Measurements from ENCODE around the gene OR2A14. TPM values are rescaled to one million over a fixed set of nuclear protein-coding genes. Genes with fewer than 3 reads are reported as not detected.

The OR2A14 gene
- polyA plus RNA-seq, 1 donor (not counting 4 experiments of a cell fraction or from before 2014, with no cell fraction given) = not detected

- Histone ChIP-seq H3K27ac (ENCODE audit: control insufficient read depth, insufficient read depth, low read length) (no peak overlapping the region), H3K27me3 (ENCODE audit: control insufficient read depth, extremely low read depth, insufficient read depth, low read length) (no peaks in the 10 kb centered on the region), H4K20me1 (ENCODE audit: control insufficient read depth, extremely low read depth, insufficient read depth, low read length) (no peaks in the 10 kb centered on the region), H3K79me2 (ENCODE audit: control insufficient read depth, insufficient read depth, low read length) (no peaks in the 10 kb centered on the region), H3K4me1 (ENCODE audit: control insufficient read depth, extremely low read depth, insufficient read depth, low read length) (no peaks in the 10 kb centered on the region), H3K4me2 (ENCODE audit: control insufficient read depth, extremely low read depth, insufficient read depth, low read depth, low read length) (no peak overlapping the region), H3K9me1 (ENCODE audit: control insufficient read depth, extremely low read depth, insufficient read depth, low read length) (no peaks in the 10 kb centered on the region), H2AFZ (ENCODE audit: control insufficient read depth, low read length) (no peak overlapping the region), H3K9me3 (ENCODE audit: control insufficient read depth, low read depth, low read length) (no peaks in the 10 kb centered on the region), H3K9ac (ENCODE audit: control insufficient read depth, extremely low read depth, insufficient read depth, low read length) (no peak overlapping the region), H3K36me3 (ENCODE audit: control insufficient read depth in 2 of 2, extremely low read depth in 1 of 2, insufficient read depth in 2 of 2, low read length in 2 of 2) (no peaks in the 10 kb centered on the region), H3K4me3 (ENCODE audit: control insufficient read depth in 2 of 3, extremely low read depth in 1 of 3, insufficient read depth in 2 of 3, low read depth in 1 of 3, low read length in 3 of 3) (no peak overlapping the region)
- dilution Hi-C loops (cut with MboI; ENCODE audit: extremely low pct_ligation_motif_present, low sequenced_read_pairs) = no loop called here
- no peak for TF ChIP-seq CTCF (optimal IDR thresholded peaks at IDR 0.05 in 1 of 3, IDR thresholded peaks at IDR 0.05 in 1 of 3, conservative IDR thresholded peaks at IDR 0.05 in 1 of 3; ENCODE audit: extremely low read depth in 1 of 3, insufficient read depth in 2 of 3, low read length in 3 of 3)
- TF ChIP-seq EZH2 (IDR thresholded peaks at IDR 0.05; ENCODE audit: low read length) = no peak
- FAIRE-seq (no peak), DNase-seq (ENCODE audit: low read depth, low spot score) (no peak)
Measured at GRCh38 chr7:144113651-144114050, 9.3 kb upstream of the OR2A14 start.

GRCh38 chr7:144118341-144118740, 4.6 kb upstream of the OR2A14 start:
- H3K36me3 ChIP-seq (ENCODE audit: control insufficient read depth in 2 of 2, extremely low read depth in 1 of 2, insufficient read depth in 2 of 2, low read length in 2 of 2) = no peaks in the 10 kb centered on the region
- no peak overlapping the region for H3K9ac ChIP-seq (ENCODE audit: control insufficient read depth, extremely low read depth, insufficient read depth, low read length)
- no peak for FAIRE-seq
- H3K4me3 ChIP-seq (ENCODE audit: control insufficient read depth in 2 of 3, extremely low read depth in 1 of 3, insufficient read depth in 2 of 3, low read depth in 1 of 3, low read length in 3 of 3) = no peak overlapping the region
- no peaks in the 10 kb centered on the region for H3K79me2 ChIP-seq (ENCODE audit: control insufficient read depth, insufficient read depth, low read length)
- dilution Hi-C loops (cut with MboI; ENCODE audit: extremely low pct_ligation_motif_present, low sequenced_read_pairs) = no loop called here
- H2AFZ ChIP-seq (ENCODE audit: control insufficient read depth, low read length) = no peak overlapping the region
- H3K27ac ChIP-seq (ENCODE audit: control insufficient read depth, insufficient read depth, low read length) = no peak overlapping the region
- no peaks in the 10 kb centered on the region for H4K20me1 ChIP-seq (ENCODE audit: control insufficient read depth, extremely low read depth, insufficient read depth, low read length)
- no peaks in the 10 kb centered on the region for H3K9me3 ChIP-seq (ENCODE audit: control insufficient read depth, low read depth, low read length)
- no peak for DNase-seq (ENCODE audit: low read depth, low spot score)
- no peaks in the 10 kb centered on the region for H3K4me1 ChIP-seq (ENCODE audit: control insufficient read depth, extremely low read depth, insufficient read depth, low read length)
- no peak overlapping the region for H3K4me2 ChIP-seq (ENCODE audit: control insufficient read depth, extremely low read depth, insufficient read depth, low read depth, low read length)
- no peaks in the 10 kb centered on the region for H3K9me1 ChIP-seq (ENCODE audit: control insufficient read depth, extremely low read depth, insufficient read depth, low read length)
- no peak for TF ChIP-seq EZH2 (IDR thresholded peaks at IDR 0.05; ENCODE audit: low read length)
- TF ChIP-seq CTCF (optimal IDR thresholded peaks at IDR 0.05 in 1 of 3, IDR thresholded peaks at IDR 0.05 in 1 of 3, conservative IDR thresholded peaks at IDR 0.05 in 1 of 3; ENCODE audit: extremely low read depth in 1 of 3, insufficient read depth in 2 of 3, low read length in 3 of 3) = no peak
- H3K27me3 ChIP-seq (ENCODE audit: control insufficient read depth, extremely low read depth, insufficient read depth, low read length) = no peaks in the 10 kb centered on the region

Data from keratinocyte (primary cell).